Effector CD8-positive, alpha-beta T cell (primary cell): ENCODE measurements around the gene PIK3R3.
"Not testable (repeated sequence)": the region's sequence is repeated elsewhere in the genome, so short reads cannot be mapped to it uniquely, and the experiment has no call there.

Source experiments
- DNase-seq: peaks from one replicate; lab custom pipeline; 2025; lab: John Stamatoyannopoulos, UW

Gene PIK3R3

DNA sequence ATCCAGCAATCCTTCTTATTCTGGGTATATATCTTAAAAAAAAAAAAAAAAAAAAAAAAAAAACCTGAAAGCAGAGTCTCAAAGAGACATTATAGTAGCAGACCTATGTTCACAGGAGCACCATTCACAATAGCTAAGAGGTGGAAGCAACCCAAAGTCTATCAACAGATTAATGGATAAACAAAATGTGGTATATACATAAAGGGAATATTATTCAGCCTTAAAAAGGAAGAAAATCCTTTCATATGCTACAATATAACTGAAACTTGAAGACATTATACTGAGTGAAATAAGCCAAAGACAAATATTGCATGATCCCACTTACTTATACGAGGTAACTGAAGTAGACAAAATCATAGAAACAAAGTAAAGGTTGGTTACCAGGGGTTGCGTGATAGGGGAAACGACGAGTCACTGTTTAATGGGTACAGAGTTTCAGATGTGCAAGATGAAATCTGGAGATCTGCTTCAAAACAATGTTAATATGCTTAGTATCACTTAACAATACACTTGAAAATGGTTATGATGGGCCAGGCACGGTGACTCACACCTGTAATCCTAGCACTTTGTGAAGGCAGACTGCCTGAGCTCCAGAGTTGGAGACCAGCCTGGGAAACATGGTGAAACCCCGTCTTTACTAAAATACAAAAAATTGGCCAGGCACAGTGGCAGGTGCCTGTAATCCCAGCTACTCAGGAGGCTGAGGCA, 29.5 kb downstream of the PIK3R3 start:
- DNase-seq = no peak

GRCh38 chr1:46099215-46099614, 33.2 kb downstream of the PIK3R3 start:
- DNase-seq = no peak

GRCh38 chr1:46098027-46098712, 34.3 kb downstream of the PIK3R3 start:
- no peak for DNase-seq

DNA sequence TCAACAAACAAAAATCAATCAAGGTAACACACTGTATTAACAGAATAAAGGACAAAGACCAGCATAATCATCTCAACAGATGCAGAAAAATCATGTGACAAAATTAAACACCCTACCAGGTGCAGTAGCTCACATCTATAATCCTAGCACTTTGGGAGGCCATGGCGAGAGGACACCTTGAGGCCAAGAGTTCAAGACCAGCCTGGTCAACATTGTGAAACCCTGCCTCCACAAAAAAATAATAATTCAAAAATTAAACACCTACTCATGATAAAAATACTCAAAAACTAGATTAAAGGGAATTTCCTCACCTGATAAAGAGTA, 35.3 kb downstream of the PIK3R3 start:
- no peak for DNase-seq

DNA sequence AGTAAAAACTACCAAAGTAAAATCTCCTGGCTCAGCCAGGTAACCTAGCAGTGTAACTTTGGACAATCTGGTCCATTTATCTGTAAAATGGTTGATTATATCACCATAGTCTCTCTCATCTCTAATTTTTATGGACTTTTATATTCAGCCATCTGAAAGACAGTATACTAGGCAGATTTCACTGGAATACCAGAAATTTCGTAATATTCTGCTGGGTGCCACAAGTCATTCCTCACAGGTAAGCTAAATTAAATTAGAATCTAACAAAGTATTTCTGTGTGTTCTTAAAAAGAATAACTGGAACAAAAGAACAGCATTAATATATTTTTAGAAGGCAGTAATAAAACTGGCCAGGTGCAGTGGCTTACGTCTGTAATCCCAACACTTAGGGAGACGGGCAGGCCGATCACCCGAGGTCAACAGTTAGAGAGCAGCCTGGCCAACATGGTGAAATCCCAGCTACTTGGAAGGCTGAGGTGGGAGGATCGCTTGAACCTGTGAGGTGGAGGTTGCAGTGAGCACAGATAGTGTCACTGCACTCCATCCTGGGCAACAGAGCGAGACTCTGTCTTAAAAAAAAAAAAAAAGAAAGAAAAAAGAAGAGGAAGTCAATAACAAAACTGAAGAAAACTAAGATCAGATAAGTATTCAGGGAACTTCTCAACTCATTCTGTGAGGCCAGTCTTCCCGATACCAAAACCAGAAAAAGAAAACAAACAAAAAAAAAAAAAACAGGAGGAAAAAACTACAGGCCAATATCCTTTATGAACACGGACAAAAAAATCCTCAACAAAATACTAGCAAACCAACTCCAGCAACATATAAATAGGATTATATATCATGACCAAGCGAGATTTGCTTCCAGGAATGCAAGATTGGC, 35.9 kb downstream of the PIK3R3 start:
- DNase-seq = no peak

GRCh38 chr1:46095110-46095509, 37.3 kb downstream of the PIK3R3 start:
- not testable (repeated sequence) for DNase-seq

DNA sequence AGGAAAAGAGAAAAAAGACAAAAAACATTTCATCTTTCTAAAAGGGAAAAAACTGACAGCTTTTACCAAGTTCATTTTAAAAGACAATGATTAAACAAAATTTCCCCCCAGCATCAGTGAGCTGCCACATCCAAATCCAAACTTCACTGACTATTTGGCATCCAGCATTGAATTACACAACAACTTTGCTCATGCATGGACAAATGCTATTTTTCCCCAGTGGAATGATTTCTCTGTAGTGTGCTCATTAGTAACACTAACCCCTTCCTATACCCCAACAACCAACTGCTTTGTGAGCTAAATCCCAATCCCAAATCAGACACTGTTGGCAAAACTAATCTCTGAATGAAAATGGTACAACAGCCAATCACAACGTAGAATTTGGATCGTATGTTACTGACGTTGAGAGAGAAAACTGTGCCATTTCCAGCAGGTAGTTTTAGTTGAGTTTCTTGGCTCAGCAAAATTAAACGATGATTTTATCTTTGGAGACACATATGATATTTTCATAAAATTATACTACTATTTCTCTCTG, 37.9 kb downstream of the PIK3R3 start:
- DNase-seq = no peak

- DNase-seq = not testable (repeated sequence)
Observed at GRCh38 chr1:46093832-46094231, 38.6 kb downstream of the PIK3R3 start.

DNA sequence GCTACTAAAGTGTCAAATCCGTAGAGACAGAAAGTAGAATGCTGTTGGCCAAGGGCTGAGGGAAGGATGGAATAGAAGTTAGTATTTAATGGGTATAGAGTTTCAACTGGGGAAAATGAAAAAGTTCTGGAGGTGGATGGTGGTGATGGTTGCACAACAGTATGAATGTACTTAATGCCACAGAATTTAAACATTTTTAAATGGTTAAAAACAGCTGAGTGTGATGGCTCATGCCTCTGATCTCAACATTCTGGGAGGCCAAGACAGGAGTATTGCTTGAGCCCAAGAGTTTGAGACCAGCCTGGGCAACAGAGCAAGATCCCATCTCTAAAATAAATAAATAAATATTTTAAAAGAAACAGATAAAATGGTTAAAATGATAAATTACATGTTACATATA, 44.5 kb downstream of the PIK3R3 start:
- no peak for DNase-seq

DNA sequence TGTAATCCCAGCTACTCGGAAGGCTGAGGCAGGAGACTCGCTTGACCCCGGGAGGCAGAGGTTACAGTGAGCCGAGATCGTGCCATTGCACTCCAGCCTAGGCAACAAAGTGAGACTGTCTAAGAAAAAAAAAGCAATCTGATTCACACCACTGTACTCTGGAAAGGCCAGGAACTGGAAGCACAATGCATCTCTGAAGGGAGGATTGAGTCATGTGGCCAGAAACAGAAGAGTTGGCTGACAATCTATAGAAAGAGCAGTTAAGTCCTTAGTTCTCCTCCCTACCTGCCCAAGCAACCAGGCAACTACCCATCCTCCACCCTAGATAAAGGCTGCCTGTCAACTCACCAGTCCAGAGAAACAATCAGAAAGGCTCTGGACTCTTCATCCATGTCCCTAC, 45.9 kb downstream of the PIK3R3 start:
- DNase-seq = no peak

GRCh38 chr1:46084553-46085451, 47.6 kb downstream of the PIK3R3 start:
- DNase-seq = no peak

GRCh38 chr1:46083579-46083978, 48.9 kb downstream of the PIK3R3 start:
- DNase-seq = no peak

DNA sequence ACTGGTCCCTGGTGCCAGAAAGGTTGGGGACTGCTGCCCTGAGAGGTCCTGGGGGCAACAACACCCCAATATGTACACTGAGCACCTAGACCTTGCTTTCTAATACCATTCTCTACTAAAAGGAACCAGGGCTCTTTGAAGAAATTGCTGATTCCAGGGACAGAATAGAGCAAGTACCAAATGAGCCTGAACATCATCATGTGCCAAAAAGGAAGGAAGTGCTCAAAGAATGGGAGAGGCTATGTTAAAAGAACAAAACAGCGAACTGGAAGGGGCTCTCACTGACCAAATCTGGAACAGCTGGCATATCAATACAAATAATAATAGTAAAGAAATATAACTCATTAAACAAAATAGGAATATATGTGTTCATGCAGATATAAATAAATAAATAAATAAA, 50.8 kb downstream of the PIK3R3 start:
- DNase-seq = no peak

DNA sequence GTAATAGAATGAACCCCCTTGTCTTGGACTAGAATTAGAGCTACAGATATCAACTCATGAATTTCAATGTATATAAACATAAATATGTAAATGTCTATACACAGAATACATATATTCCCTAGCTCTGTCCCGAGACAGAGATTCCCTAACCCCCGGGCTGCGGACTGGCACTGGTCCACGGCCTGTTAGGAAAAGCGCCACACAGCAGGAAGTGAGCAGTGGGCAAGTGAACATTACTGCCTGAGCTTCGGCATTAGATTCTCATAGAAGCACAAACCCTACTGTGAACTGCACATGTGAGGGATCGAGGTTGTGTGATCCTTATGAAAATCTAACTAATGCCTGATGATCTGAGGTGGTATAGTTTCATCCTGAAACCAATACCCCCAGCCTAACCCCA, 51.2 kb downstream of the PIK3R3 start:
- no peak for DNase-seq

GRCh38 chr1:46080257-46080656, 52.2 kb downstream of the PIK3R3 start:
- no peak for DNase-seq

- DNase-seq = no peak
Observed at GRCh38 chr1:46077644-46078043, 54.8 kb downstream of the PIK3R3 start.

DNA sequence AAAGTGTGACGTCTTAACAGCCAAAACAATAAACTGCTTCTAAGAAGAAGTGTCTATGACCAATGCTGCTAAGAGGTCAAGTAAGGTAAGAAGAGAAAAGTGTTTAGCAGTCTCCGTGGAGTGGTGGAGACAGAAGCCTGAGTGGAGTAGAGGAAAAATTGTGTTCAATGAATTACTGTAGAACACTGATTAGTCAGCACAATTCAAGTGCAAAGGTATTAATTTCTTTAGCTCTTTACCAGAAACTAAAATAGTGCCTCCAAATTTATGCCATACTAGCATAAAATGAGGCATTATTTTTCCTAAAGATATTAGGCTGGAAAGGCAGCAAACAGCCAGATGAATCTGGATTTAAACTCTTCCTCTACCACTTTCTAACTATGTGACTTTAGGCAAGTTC, 56.1 kb downstream of the PIK3R3 start:
- DNase-seq = no peak

DNA sequence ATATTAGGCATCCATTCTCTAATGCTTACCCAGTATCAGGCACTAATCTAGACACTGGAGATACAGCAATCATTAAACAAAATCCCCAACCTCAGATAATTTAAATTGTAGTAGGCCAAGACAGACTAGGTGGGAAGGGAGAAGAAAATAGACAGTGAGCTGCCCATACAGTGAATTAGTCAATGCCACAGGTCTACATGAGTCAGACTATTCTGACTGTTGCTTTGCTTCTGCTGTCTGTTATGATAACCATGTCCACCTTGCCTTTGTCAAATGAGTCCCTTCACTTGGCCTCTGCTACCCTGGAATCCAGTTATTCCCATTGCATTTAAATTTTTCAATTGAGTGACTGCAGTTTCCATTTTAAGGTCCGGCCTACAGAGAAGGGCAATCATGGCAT, 59.5 kb downstream of the PIK3R3 start:
- DNase-seq = no peak

DNA sequence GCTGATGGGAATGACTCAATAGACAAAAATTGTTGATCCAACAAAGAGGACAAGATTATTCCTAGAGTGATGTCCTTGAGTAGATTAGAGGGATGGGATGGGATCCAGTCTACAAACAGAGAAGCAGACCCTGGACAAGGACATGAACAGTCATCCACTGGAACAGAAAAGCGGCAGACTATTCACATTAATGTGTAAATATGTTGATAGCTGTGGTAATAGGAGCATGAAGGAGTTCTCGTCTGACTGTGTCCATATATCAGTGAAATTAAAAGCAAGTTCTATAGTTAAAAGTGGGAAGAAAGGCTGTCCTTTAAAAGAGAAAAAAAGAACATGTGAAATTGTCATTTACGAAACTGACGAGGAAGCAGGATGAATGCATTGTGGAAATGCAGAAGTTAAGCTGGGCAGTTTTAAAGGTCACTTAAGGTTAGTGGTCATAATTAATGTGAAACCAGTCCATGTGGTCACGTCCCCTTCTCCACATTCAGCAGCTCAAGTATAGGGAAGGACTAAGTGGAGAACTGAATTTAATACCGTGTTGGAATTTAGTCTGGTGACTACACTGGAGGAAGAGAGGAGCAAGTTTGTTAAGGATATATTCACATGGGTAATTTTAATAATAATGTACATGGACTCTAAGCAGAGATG, 62.1 kb downstream of the PIK3R3 start:
- no peak for DNase-seq

DNA sequence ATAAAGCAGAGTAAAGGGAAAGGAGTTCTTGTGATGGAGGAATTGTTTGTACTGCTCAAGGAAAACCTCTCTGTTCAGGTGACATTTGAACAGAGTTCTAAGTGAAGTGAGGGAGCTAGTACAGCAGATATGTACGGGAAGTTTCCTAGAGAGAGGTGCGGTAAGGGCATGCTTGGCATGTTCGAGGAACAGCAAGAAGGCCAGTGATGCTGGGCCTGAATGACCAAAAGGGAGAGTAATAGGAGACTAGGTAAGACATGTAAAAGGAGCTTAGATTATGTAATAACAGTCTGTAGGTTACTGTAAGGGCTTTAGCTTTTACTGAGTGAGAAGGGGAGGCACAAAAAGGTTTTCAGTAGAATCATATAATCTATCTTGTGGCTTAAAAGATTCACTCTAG, 63.9 kb downstream of the PIK3R3 start:
- no peak for DNase-seq

DNA sequence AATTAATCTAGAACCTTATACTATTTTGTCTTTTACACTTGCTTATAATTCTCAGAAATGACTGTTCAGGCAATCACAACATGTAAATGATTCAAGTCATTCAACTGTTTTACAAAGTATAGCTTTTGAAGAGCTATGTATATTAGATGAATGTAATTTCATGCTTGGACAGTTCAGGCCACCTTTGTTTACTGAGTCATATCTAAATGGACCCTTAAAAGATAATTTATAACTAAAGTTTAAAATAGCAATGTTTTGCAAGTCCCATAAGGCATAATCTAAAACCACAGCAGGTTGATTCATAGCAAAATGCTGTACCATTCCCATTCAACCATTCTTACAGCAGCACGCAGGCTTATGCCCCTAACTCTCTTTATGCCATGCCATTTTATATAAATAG, 64.8 kb downstream of the PIK3R3 start:
- no peak for DNase-seq
